Measurements from ENCODE around the gene GLRX5.
A peak's percentile ranks its signal among the peaks of the same experiment; 100 is the strongest.

Gene GLRX5

GRCh38 chr14:95519699-95520098 is 15.2 kb upstream of the GLRX5 start:
- DNase-seq, result no peak

- no peak for DNase-seq
Observed at GRCh38 chr14:95520346-95520745, 14.5 kb upstream of the GLRX5 start.

- no peak for DNase-seq
Observed at GRCh38 chr14:95521001-95521400, 13.8 kb upstream of the GLRX5 start.

- no peak for DNase-seq
Observed at GRCh38 chr14:95522116-95522515, 12.7 kb upstream of the GLRX5 start.

GRCh38 chr14:95522556-95522955 is 12.3 kb upstream of the GLRX5 start:
- no peak for DNase-seq

- no peak for DNase-seq
Observed at GRCh38 chr14:95523051-95523814, 11.6 kb upstream of the GLRX5 start.

- no peak for DNase-seq
Observed at GRCh38 chr14:95523815-95524448, 10.9 kb upstream of the GLRX5 start.

GRCh38 chr14:95524706-95525512 is 9.9 kb upstream of the GLRX5 start:
- no peak for DNase-seq

GRCh38 chr14:95525999-95526398 is 8.9 kb upstream of the GLRX5 start:
- DNase-seq, result no peak

GRCh38 chr14:95526483-95527386 is 8.1 kb upstream of the GLRX5 start:
- peak; percentile 11 for DNase-seq

- peak; percentile 29 for DNase-seq
Observed at GRCh38 chr14:95527387-95528002, 7.4 kb upstream of the GLRX5 start.

GRCh38 chr14:95529216-95529615 is 5.6 kb upstream of the GLRX5 start:
- DNase-seq, result no peak

- no peak for DNase-seq
Observed at GRCh38 chr14:95530473-95531276, 4.2 kb upstream of the GLRX5 start.

GRCh38 chr14:95531473-95531872 is 3.4 kb upstream of the GLRX5 start:
- no peak for DNase-seq

- no peak for DNase-seq
Observed at GRCh38 chr14:95531969-95532368, 2.9 kb upstream of the GLRX5 start.

GRCh38 chr14:95533391-95533821 is 1.4 kb upstream of the GLRX5 start:
- peak; percentile 67 for DNase-seq

GRCh38 chr14:95533822-95534221 is 1.0 kb upstream of the GLRX5 start:
- no peak for DNase-seq

- DNase-seq, result no peak
Observed at GRCh38 chr14:95535226-95536021, 574 bp downstream of the GLRX5 start.

- DNase-seq, result no peak
Observed at GRCh38 chr14:95536036-95536593, 1.3 kb downstream of the GLRX5 start.

GRCh38 chr14:95536671-95537070 is 1.8 kb downstream of the GLRX5 start:
- no peak for DNase-seq

Data from NCI-H774 (cell line).